Sigmoid colon (tissue), 4 donors: ENCODE measurements around the gene PSMD13.

Experiments
- CTCF ChIP-seq, 4 experiments: fragments of 450-650 bp in 3 of 4; fragments of 200-600 bp in 1 of 4; IDR thresholded peaks; one replicate each; pipeline ENCODE4 v1.5.1; 2016 to 2019; ENCODE audit warnings: antibody characterized with exemption in 4 of 4, mild to moderate bottlenecking in 3 of 4, moderate library complexity in 2 of 4
- EP300 ChIP-seq, 4 donors: sonication (generic); formaldehyde crosslinking; IDR thresholded peaks; one replicate each; pipeline ENCODE4 v1.6.1; 2017; ENCODE audit warnings: antibody characterized with exemption in 4 of 4
- POLR2A ChIP-seq, 2 donors: fragments of 450-650 bp; IDR thresholded peaks; one replicate each; pipeline ENCODE4 v1.6.1; 2016; ENCODE audit warnings: antibody characterized with exemption in 2 of 2, mild to moderate bottlenecking in 2 of 2, moderate library complexity in 2 of 2

- TF ChIP-seq CTCF (IDR thresholded peaks at IDR 0.05), result no peak
- TF ChIP-seq POLR2A (IDR thresholded peaks at IDR 0.05), result no peak
- no peak for TF ChIP-seq EP300 (IDR thresholded peaks at IDR 0.05)
Observed at GRCh38 chr11:241634-242033, 4.9 kb downstream of the PSMD13 start.
